ENCODE data around the gene TTC3.
A peak's percentile ranks its signal among the peaks of the same experiment; 100 is the strongest.

Gene TTC3

DNA sequence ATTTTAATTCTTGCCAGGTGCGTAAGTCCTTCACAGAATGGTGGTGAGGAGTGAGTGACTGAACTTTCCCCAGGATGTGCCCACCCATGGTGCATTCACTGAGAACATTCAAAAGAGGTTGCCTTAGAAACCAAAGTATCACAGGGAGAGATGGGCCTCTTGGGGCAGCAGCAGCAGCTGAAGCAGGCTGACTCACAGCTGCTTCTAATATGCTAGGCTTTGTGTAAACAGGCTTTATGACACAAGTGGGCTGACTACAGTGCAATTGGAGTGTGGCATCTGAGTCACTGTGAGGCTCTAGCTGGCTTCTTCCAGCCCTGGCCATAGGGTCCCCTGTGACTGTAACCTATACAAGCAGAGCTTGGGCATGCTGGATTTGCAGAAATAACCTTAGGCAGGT lies 12.8 kb upstream of the TTC3 start:
- peak; percentile 97 for DNase-seq

DNA sequence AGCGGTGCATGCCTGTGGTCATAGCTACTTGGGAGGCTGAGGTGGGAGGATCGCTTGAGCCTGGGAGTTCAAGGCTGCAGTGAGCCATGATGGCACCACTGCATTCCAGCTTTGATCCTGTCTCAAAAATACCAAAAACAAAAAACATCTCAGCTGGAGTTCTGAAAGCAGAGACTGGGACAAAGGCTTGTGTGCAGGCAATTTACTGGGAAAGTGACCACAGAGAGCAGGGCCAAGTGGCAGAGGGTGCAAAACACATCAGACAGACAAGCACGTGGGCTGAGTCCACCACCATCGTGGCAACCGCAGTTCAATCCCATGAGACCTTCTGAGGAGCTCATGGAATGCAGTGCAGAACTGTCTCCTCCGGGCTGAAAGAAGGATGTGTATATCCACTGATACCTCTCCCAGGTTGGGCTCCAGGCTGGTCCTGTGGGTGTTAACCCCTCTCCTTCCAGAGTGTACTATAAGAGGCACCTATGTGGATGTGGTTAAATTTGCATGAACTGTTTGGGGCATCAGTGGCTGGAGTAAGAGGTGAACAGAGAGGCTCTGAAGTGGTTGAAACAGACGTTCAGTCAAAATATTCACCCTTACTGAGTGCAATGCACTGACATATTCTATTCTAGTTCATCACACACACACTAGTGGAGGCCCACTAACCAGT lies 11.0 kb upstream of the TTC3 start:
- DNase-seq: peak; percentile 49

GRCh38 chr21:37062593-37062935 lies 10.5 kb upstream of the TTC3 start:
- no peak for DNase-seq

- DNase-seq: no peak
Measured at GRCh38 chr21:37063433-37063832, 9.6 kb upstream of the TTC3 start.

DNA sequence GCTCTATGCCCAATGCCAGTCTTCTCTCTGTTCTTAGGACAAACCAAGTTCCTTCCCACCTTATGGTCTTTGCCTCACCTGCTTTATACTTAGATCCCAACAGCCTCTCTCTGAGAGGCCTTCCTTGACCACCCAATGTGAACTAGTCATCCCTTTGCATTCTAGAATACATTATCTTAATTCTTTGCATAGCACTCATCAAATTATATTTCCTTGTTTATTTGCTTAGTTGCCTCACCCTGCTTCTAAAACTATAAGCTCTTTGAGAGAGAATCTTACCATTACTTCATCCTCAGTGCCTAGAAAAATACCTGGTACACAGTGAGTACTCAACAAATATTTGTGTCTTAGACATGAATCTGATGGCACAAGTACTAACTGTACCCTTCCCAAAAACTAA lies 8.2 kb upstream of the TTC3 start:
- no peak for DNase-seq

- no peak for DNase-seq
Measured at GRCh38 chr21:37065561-37066177, 7.4 kb upstream of the TTC3 start.

GRCh38 chr21:37071561-37072273 lies 1.3 kb upstream of the TTC3 start:
- DNase-seq: no peak

- no peak for DNase-seq
Measured at GRCh38 chr21:37072274-37072987, 623 bp upstream of the TTC3 start.

- DNase-seq: no peak
Measured at GRCh38 chr21:37073417-37074196, 553 bp downstream of the TTC3 start.

DNA sequence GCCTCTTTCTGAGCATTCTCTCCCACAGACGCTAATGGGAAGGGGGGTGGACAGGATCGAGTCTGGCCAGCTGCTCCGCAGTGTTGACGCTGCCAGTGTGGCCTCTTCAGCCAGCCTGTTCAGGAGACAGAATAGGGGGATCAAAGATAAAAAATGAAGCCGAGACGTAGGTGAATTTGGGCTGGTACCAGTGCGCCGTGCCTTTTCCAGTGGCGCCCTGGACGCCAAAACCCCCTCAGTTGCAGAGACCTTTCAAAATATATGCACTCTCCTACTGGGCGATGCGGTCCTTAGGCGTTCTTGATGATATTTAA lies 1.1 kb downstream of the TTC3 start:
- no peak for DNase-seq

DNA sequence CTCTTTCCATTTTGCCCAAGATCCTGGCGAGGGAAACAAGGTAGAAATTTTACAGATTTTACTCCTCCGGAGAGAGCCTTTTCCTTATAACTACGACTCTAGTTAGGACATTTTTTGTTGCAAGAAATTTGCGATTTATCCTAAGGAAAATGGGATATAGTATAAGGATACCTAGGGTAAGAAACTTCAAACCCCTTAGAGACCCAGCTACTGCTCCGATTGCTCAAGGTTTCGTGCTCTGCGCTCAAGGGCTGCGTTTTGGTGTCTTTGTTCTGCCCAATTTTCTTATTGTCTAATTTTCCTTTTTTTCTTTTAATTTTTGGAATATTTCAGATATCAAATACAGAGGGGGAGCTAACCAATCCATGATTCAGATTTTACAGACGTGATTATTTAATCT lies 1.5 kb downstream of the TTC3 start:
- no peak for DNase-seq

DNA sequence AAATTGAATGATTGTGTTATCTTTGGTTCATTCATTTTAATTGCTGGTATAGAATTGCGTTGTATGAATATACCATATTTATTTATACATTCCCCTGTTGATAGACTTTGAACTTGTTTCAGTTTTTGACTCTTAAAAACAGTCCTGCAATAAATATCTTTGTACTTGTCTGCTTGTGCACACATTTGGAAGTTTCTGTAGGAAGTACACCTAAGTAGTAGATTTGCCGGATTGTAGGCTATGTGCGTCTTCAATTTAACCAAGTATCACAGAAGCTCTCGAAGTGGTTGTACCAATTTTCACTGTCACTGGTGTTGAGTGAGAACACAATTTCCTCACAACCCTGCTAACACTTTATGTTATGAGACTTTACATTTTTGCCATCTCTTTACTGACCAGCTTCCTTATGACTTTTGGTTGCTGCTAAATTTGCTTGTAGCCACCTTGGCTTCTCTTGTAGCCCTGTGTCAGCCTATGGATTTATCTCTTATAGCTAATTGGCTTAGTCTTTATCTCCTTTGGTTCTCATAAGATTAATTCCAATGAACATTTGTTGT lies 2.2 kb downstream of the TTC3 start:
- DNase-seq: no peak

DNA sequence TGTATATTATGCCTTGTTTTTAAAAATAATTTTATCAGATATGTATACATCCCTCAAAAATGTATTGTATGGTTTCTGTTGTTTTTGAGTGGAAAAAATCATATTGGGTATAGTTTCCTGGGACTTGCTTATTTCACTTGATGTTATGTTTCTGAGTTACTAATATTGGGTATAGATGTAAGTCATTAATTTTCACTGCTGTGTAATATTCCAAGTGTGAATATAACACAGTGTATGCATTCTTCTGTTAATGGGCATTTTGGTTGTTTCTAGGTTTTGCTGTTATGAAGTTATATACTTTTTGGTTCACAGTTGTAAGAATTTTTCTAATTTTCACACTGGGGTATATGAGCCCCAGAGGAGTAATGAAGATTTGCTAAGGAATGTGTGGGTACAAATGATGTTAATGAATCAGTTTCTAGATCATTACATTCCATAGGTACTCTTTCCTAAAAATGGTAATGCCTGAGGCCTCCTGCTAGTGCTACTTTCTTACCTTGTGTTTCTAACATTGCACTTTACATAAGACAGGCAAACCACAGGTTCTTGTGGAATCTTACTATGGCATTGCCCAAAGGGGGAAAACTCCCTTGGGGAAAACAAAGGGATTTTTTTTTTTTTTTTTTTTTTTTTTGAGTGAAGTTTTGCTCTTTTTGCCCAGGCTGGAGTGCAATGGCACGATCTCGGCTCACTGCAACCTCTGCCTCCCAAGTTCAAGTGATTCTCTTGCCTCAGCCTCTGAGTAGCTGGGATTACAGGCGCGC lies 3.2 kb downstream of the TTC3 start:
- DNase-seq: no peak

DNA sequence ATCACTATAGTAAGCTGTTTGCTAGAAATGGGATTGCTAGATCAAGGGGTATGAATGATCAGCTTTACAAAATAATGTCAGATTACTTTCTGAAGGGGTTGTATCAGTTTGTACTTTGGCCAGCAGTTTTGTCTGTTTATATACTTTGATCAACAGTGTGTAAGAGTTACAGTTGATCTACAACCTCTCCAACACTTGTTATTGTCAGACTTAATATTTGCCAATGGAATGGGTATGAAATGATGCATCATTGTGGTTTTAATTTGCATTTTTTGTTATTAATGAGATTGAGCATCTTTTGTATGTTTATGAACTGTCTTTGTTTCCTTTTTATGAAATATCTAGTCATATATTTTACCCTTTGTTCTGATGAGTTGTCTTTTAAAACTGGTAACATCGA lies 4.3 kb downstream of the TTC3 start:
- no peak for DNase-seq

DNA sequence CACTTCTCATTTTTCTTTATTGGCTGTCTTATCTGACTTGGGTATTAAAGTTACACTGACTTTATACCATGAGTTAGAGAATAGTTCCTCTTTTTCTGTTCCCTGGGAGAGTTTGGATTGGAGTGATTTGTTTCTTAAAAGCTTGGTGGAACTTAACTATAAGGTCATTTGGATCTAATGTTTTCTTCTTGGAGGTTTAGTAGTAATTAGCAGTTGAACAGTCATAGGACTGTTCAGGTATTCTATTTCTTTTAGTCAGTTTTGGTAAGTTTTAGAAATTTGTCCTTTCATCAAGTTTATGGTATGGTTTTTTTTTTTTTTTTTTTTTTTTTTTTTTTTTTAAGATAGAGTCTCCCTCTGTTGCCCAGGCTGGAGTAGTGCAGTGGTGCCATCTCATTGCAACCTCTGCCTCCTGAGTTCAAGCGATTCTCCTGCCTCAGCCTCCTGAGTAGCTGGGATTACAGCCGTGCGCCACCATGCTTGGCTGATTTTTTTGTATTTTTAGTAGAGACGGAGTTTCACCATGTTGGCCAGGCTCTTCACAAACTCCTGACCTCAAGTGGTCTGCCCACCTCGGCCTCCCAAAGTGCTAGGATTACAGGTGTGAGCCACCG lies 6.3 kb downstream of the TTC3 start:
- DNase-seq: no peak

GRCh38 chr21:37082375-37082774 lies 9.3 kb downstream of the TTC3 start:
- DNase-seq: no peak

DNA sequence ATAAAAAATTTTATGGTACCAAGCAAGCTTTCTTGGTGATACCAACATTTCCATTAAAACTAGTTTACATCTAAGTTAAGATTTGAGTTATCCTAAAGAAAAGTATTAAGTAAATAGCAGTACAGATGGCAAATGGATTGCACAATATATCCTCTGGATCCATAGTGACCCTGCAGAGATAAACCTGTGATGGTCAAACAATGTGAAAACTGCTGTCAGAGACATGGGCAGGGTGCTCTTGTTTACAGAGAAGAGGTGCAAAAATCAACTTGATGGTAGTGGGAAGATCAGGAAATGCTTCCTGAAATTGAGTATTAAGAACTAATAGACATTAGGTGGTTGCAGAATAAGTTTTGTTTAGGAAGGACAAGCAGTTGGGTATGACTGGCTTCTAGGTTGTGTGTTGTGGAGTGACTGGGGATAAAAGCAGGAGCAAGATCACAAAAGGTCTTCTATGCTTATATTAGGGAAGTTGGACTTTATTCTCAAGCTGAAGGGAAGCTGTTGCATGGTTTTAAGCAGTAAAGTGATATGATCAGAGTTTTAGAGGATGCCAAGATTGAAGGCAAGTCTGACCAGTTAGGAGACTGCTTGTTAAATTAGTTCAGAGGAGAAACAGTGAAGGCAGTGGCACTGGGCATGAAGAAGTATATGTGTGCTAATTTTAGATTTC lies 9.9 kb downstream of the TTC3 start:
- no peak for DNase-seq

DNA sequence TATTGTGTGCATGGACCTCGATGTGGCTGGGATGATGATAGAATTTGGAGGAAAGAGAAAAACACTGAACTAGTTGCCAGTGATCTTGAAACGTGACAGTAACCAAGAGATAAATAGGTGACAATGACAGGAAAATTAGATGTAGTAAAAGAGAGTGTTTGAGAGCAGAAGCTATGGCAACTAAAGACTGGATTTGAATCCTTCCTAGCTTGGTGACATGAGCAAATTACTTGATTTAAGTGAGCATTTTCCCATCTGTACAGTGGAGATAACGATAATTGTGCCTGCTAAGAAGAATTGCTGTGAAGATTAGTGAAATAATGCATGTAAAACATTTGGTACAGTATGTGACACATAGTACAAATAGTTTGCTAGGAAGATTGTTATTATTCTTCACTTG lies 12.7 kb downstream of the TTC3 start:
- no peak for DNase-seq

- no peak for DNase-seq
Measured at GRCh38 chr21:37087188-37087587, 14.1 kb downstream of the TTC3 start.

- DNase-seq: no peak
Measured at GRCh38 chr21:37088186-37088735, 15.2 kb downstream of the TTC3 start.

- DNase-seq: no peak
Measured at GRCh38 chr21:37093977-37094376, 20.9 kb downstream of the TTC3 start.

All from NCI-H187 treated with DMSO at 0.1 percent for 48 hours (cell line).